Ovary (tissue), 3 donors: ENCODE measurements around the gene FGF23.

Source experiments
- EP300 ChIP-seq: sonication (generic); formaldehyde crosslinking; IDR thresholded peaks from one replicate; pipeline ENCODE4 v1.6.1; 2017; ENCODE audit warnings: antibody characterized with exemption
- TF ChIP-seq, protein P1 (sequence below), 3 donors: fragments of 450-650 bp in 2 of 3; fragments of 200-600 bp in 1 of 3; IDR thresholded peaks; one replicate each; pipeline versions ENCODE4 v1.5.1 to v1.8.0; 2016 to 2022; ENCODE audit warnings: antibody characterized with exemption in 3 of 3, mild to moderate bottlenecking in 1 of 3
- donor health status: DM: no; HTN: no; CAD: no.

DNA sequence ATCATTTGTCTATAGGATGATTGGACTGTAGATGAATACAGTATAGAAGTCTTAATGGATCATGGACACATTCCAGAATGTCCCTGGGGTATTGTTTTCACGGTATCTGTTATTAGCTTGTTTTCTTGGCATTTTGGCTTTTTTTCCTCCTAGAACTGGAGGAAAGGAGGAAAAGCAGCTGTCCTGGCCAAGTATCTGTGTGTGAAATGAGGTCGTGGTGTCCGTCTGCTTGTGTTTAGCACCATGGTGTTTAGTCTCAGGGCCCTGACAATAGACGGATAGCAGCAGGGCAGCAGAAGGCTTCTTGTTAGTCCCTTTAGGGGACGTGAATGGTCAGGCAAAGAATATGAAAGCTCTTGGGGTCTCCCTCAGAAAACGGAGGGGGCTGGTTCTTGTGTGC, 44.9 kb upstream of the FGF23 start:
- TF ChIP-seq EP300 = no peak
- TF ChIP-seq, protein P1, sequence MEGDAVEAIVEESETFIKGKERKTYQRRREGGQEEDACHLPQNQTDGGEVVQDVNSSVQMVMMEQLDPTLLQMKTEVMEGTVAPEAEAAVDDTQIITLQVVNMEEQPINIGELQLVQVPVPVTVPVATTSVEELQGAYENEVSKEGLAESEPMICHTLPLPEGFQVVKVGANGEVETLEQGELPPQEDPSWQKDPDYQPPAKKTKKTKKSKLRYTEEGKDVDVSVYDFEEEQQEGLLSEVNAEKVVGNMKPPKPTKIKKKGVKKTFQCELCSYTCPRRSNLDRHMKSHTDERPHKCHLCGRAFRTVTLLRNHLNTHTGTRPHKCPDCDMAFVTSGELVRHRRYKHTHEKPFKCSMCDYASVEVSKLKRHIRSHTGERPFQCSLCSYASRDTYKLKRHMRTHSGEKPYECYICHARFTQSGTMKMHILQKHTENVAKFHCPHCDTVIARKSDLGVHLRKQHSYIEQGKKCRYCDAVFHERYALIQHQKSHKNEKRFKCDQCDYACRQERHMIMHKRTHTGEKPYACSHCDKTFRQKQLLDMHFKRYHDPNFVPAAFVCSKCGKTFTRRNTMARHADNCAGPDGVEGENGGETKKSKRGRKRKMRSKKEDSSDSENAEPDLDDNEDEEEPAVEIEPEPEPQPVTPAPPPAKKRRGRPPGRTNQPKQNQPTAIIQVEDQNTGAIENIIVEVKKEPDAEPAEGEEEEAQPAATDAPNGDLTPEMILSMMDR (IDR thresholded peaks at IDR 0.05) = no peak
